NCI-H2196 (cell line): Measurements from ENCODE around the gene LPGAT1.
"Not testable (repeated sequence)": the region's sequence is repeated elsewhere in the genome, so short reads cannot be mapped to it uniquely, and the experiment has no call there.

Experiments
- DNase-seq: peaks from one replicate; lab custom pipeline; 2025; ENCODE audit not compliant: unreplicated experiment; lab: John Stamatoyannopoulos, UW

Gene LPGAT1

GRCh38 chr1:211830328-211831142, at the start of gene LPGAT1:
LPGAT1 (minus strand) TSS chr1:211830763; CDS start chr1:211829296, 1,467 bp downstream.
- DNase-seq = peak; percentile 79

GRCh38 chr1:211879475-211879874, 48.9 kb upstream of the LPGAT1 start:
- no peak for DNase-seq

GRCh38 chr1:211876851-211877590, 46.5 kb upstream of the LPGAT1 start:
- no peak for DNase-seq

- DNase-seq = no peak
Observed at GRCh38 chr1:211875541-211875940, 45.0 kb upstream of the LPGAT1 start.

- no peak for DNase-seq
Observed at GRCh38 chr1:211874521-211875347, 44.2 kb upstream of the LPGAT1 start.

- DNase-seq = not testable (repeated sequence)
Observed at GRCh38 chr1:211873731-211874130, 43.2 kb upstream of the LPGAT1 start.

- no peak for DNase-seq
Observed at GRCh38 chr1:211870156-211870555, 39.6 kb upstream of the LPGAT1 start.

- DNase-seq = no peak
Observed at GRCh38 chr1:211865180-211865579, 34.6 kb upstream of the LPGAT1 start.

- DNase-seq = no peak
Observed at GRCh38 chr1:211859405-211859804, 28.8 kb upstream of the LPGAT1 start.

- DNase-seq = no peak
Observed at GRCh38 chr1:211851174-211851573, 20.6 kb upstream of the LPGAT1 start.

GRCh38 chr1:211843507-211844298, 13.1 kb upstream of the LPGAT1 start:
- no peak for DNase-seq

- peak; percentile 25 for DNase-seq
Observed at GRCh38 chr1:211843018-211843417, 12.5 kb upstream of the LPGAT1 start.

- DNase-seq = no peak
Observed at GRCh38 chr1:211842518-211842917, 12.0 kb upstream of the LPGAT1 start.

GRCh38 chr1:211839106-211839505, 8.5 kb upstream of the LPGAT1 start:
- no peak for DNase-seq

GRCh38 chr1:211833174-211833820, 2.7 kb upstream of the LPGAT1 start:
- no peak for DNase-seq

GRCh38 chr1:211832661-211833060, 2.1 kb upstream of the LPGAT1 start:
- no peak for DNase-seq

- no peak for DNase-seq
Observed at GRCh38 chr1:211831558-211832323, 1.2 kb upstream of the LPGAT1 start.

GRCh38 chr1:211830055-211830327, 572 bp downstream of the LPGAT1 start:
- no peak for DNase-seq

- peak; percentile 21 for DNase-seq
Observed at GRCh38 chr1:211829343-211830054, 1.1 kb downstream of the LPGAT1 start.
